Stimulated activated naive B cell treated with anti-CD40 and anti-IgM and Interleukin-4, amounts not matched to agents 10 μg/mL and 1 μg/mL and 100 μg/mL, for 72 hours (primary cell): ENCODE measurements around the gene MTIF3.

Experiments used
- ATAC-seq, 2 donors: fragments of 150-1000 bp; cut with Tn5 transposase; replicated peaks; 2 replicates each; pipeline ENCODE4 v1.10.0; 2021; ENCODE audit warnings: moderate library complexity in 1 of 2
- DNase-seq: peaks from one replicate; pipeline ENCODE4 v3.0.0; 2021
- H3K27ac Mint-ChIP-seq: one replicate; pipeline ENCODE4 v1.8.0; 2022; ENCODE audit warnings: mild to moderate bottlenecking, mixed read lengths
- H3K27me3 Mint-ChIP-seq, 2 donors: one replicate each; pipeline ENCODE4 v1.8.0; 2022; ENCODE audit warnings: mixed read lengths in 2 of 2
- H3K36me3 Mint-ChIP-seq, 2 donors: one replicate each; pipeline ENCODE4 v1.8.0; 2022; ENCODE audit warnings: mixed read lengths in 2 of 2, mild to moderate bottlenecking in 1 of 2
- H3K4me1 Mint-ChIP-seq, 2 donors: one replicate each; pipeline ENCODE4 v1.8.0; 2022; ENCODE audit warnings: mixed read lengths in 2 of 2, mild to moderate bottlenecking in 1 of 2
- H3K4me3 Mint-ChIP-seq, 2 donors: one replicate each; pipeline ENCODE4 v1.8.0; 2022; ENCODE audit warnings: mild to moderate bottlenecking in 2 of 2, mixed read lengths in 2 of 2, moderate library complexity in 1 of 2
- H3K9me3 Mint-ChIP-seq, 2 donors: one replicate each; pipeline ENCODE4 v1.8.0; 2022; ENCODE audit warnings: mixed read lengths in 2 of 2, mild to moderate bottlenecking in 1 of 2

The MTIF3 gene

GRCh38 chr13:27440408-27440807 lies 10.0 kb downstream of the MTIF3 start:
- no peak overlapping the region for H3K27ac Mint-ChIP-seq

GRCh38 chr13:27437126-27437525 lies 13.2 kb downstream of the MTIF3 start:
- peaks cover 36 to 47% of the 10 kb centered on the region in 2 donors for H3K36me3 Mint-ChIP-seq
- no peaks in the 10 kb centered on the region for H3K27me3 Mint-ChIP-seq
- DNase-seq = no peak
- H3K27ac Mint-ChIP-seq = peak overlapping the region; percentile 65
- peaks cover 16 to 40% of the 10 kb centered on the region in 2 donors for H3K4me1 Mint-ChIP-seq
- H3K4me3 Mint-ChIP-seq = no peak overlapping the region
- no peak for ATAC-seq
- H3K9me3 Mint-ChIP-seq = peaks cover 0 to 4% of the 10 kb centered on the region in 2 donors

More at GRCh38 chr13:27440408-27440807, 10.0 kb downstream of the MTIF3 start:
- peak in 1 of 2 donors; percentile 41 for ATAC-seq
- H3K4me1 Mint-ChIP-seq = peaks cover 22 to 43% of the 10 kb centered on the region in 2 donors
- H3K27me3 Mint-ChIP-seq = no peaks in the 10 kb centered on the region
- DNase-seq = no peak
- peaks cover 41 to 42% of the 10 kb centered on the region in 2 donors for H3K36me3 Mint-ChIP-seq
- peaks cover 0 to 4% of the 10 kb centered on the region in 2 donors for H3K9me3 Mint-ChIP-seq
- no peak overlapping the region for H3K4me3 Mint-ChIP-seq

- H3K9me3 Mint-ChIP-seq = peaks cover 0 to 4% of the 10 kb centered on the region in 2 donors
- DNase-seq = no peak
- no peak overlapping the region for H3K4me3 Mint-ChIP-seq
- no peak overlapping the region for H3K27ac Mint-ChIP-seq
- peaks cover 34 to 55% of the 10 kb centered on the region in 2 donors for H3K36me3 Mint-ChIP-seq
- H3K27me3 Mint-ChIP-seq = no peaks in the 10 kb centered on the region
- no peak for ATAC-seq
- H3K4me1 Mint-ChIP-seq = peaks cover 16 to 26% of the 10 kb centered on the region in 2 donors
Observed at GRCh38 chr13:27432611-27433210, 17.7 kb downstream of the MTIF3 start.

GRCh38 chr13:27432180-27432579 lies 18.2 kb downstream of the MTIF3 start:
- no peak for ATAC-seq
- Mint-ChIP-seq H3K4me1 (peaks cover 13 to 29% of the 10 kb centered on the region in 2 donors), H3K36me3 (peaks cover 30 to 53% of the 10 kb centered on the region in 2 donors)

GRCh38 chr13:27428160-27428559 lies 22.2 kb downstream of the MTIF3 start:
- H3K4me1 Mint-ChIP-seq = peaks cover 28 to 41% of the 10 kb centered on the region in 2 donors

More at GRCh38 chr13:27432180-27432579, 18.2 kb downstream of the MTIF3 start:
- Mint-ChIP-seq H3K27me3 (no peaks in the 10 kb centered on the region), H3K9me3 (peaks cover 0 to 4% of the 10 kb centered on the region in 2 donors), H3K4me3 (no peak overlapping the region), H3K27ac (no peak overlapping the region)
- DNase-seq = no peak

GRCh38 chr13:27427641-27428040 lies 22.7 kb downstream of the MTIF3 start:
- Mint-ChIP-seq H3K4me3 (no peak overlapping the region), H3K36me3 (peaks cover 31 to 52% of the 10 kb centered on the region in 2 donors), H3K27ac (peak overlapping the region; percentile 31), H3K9me3 (no peaks in the 10 kb centered on the region), H3K27me3 (no peaks in the 10 kb centered on the region), H3K4me1 (peaks cover 28 to 41% of the 10 kb centered on the region in 2 donors)
- DNase-seq (no peak), ATAC-seq (no peak)

More at GRCh38 chr13:27428160-27428559, 22.2 kb downstream of the MTIF3 start:
- Mint-ChIP-seq H3K9me3 (no peaks in the 10 kb centered on the region), H3K27ac (peak overlapping the region; percentile 90), H3K36me3 (peaks cover 31 to 55% of the 10 kb centered on the region in 2 donors), H3K4me3 (no peak overlapping the region), H3K27me3 (no peaks in the 10 kb centered on the region)
- ATAC-seq (no peak), DNase-seq (no peak)

- Mint-ChIP-seq H3K4me1 (peaks cover 27 to 40% of the 10 kb centered on the region in 2 donors), H3K27me3 (no peaks in the 10 kb centered on the region), H3K9me3 (no peaks in the 10 kb centered on the region), H3K27ac (peak overlapping the region; percentile 90), H3K36me3 (peaks cover 24 to 40% of the 10 kb centered on the region in 2 donors), H3K4me3 (peak overlapping the region; percentile 82 to 89)
- ATAC-seq (peak; percentile 81 to 82), DNase-seq (peak; percentile 67)
Observed at GRCh38 chr13:27425918-27426630, 24.3 kb downstream of the MTIF3 start.

- H3K4me1 Mint-ChIP-seq = peaks cover 27 to 36% of the 10 kb centered on the region in 2 donors
- no peak for DNase-seq
- peak overlapping the region; percentile 90 for H3K27ac Mint-ChIP-seq
- peak; percentile 3 to 4 for ATAC-seq
- H3K4me3 Mint-ChIP-seq = peak overlapping the region; percentile 82 to 89
- no peaks in the 10 kb centered on the region for H3K9me3 Mint-ChIP-seq
- no peaks in the 10 kb centered on the region for H3K27me3 Mint-ChIP-seq
- peaks cover 17 to 33% of the 10 kb centered on the region in 2 donors for H3K36me3 Mint-ChIP-seq
Observed at GRCh38 chr13:27425158-27425917, 25.0 kb downstream of the MTIF3 start.

GRCh38 chr13:27424246-27425157 lies 25.9 kb downstream of the MTIF3 start, which contains the start of gene GTF3A:
GTF3A (plus strand) TSS chr13:27424619.
- Mint-ChIP-seq H3K9me3 (no peaks in the 10 kb centered on the region), H3K27me3 (no peaks in the 10 kb centered on the region), H3K4me1 (peaks cover 27 to 36% of the 10 kb centered on the region in 2 donors), H3K4me3 (peak within 1 kb of the TSS; percentile 82 to 89), H3K36me3 (peaks cover 16 to 32% of the 10 kb centered on the region in 2 donors), H3K27ac (peak within 1 kb of the TSS; percentile 90)
- peak; percentile 87 for DNase-seq
- peak; percentile 71 to 78 for ATAC-seq

GRCh38 chr13:27423333-27423732 lies 27.0 kb downstream of the MTIF3 start:
- Mint-ChIP-seq H3K4me3 (peak overlapping the region; percentile 14 to 50), H3K27ac (peak overlapping the region; percentile 22), H3K4me1 (peaks cover 26 to 34% of the 10 kb centered on the region in 2 donors), H3K27me3 (no peaks in the 10 kb centered on the region), H3K36me3 (peaks cover 14 to 28% of the 10 kb centered on the region in 2 donors), H3K9me3 (peaks cover 0 to 2% of the 10 kb centered on the region in 2 donors)
- DNase-seq (no peak), ATAC-seq (no peak)

- H3K27me3 Mint-ChIP-seq = no peaks in the 10 kb centered on the region
- H3K4me3 Mint-ChIP-seq = no peak overlapping the region
Observed at GRCh38 chr13:27421101-27421871, 29.1 kb downstream of the MTIF3 start.

GRCh38 chr13:27419328-27419727 lies 31.0 kb downstream of the MTIF3 start:
- no peak overlapping the region for H3K4me3 Mint-ChIP-seq
- DNase-seq (no peak), ATAC-seq (no peak)
- peaks cover 0 to 2% of the 10 kb centered on the region in 2 donors for H3K9me3 Mint-ChIP-seq
- H3K27ac Mint-ChIP-seq = peak overlapping the region; percentile 7
- peaks cover 0 to 6% of the 10 kb centered on the region in 2 donors for H3K27me3 Mint-ChIP-seq
- H3K4me1 Mint-ChIP-seq = no peaks in the 10 kb centered on the region
- H3K36me3 Mint-ChIP-seq = no peaks in the 10 kb centered on the region

More at GRCh38 chr13:27421101-27421871, 29.1 kb downstream of the MTIF3 start:
- peaks cover 11 to 14% of the 10 kb centered on the region in 2 donors for H3K4me1 Mint-ChIP-seq
- no peak overlapping the region for H3K27ac Mint-ChIP-seq
- peaks cover 0 to 2% of the 10 kb centered on the region in 2 donors for H3K9me3 Mint-ChIP-seq
- peaks cover 2 to 10% of the 10 kb centered on the region in 2 donors for H3K36me3 Mint-ChIP-seq
- DNase-seq (no peak), ATAC-seq (no peak)
